HEK293 (cell line): ENCODE data around the gene ATP10D.

Experiments
- CTCF ChIA-PET: fragments of 350-600 bp; formaldehyde crosslinking; extraction: SDS; loops from one replicate; lab custom pipeline; 2021; ENCODE audit warnings: antibody characterized with exemption; lab: Yijun Ruan, JAX
- POLR2A ChIA-PET: fragments of 300-600 bp; formaldehyde crosslinking; extraction: SDS; loops from one replicate; lab custom pipeline; 2020; ENCODE audit warnings: antibody characterized with exemption, inconsistent platforms; lab: Yijun Ruan, JAX
- H3K27ac ChIP-seq: fragments of 200-500 bp; sonication (Bioruptor generic); 2 replicates; pipeline ENCODE4 v1.5.1; 2014; ENCODE audit warnings: low read depth, low read length, control low read depth, inconsistent platforms; ENCODE audit errors: extremely low read depth
- H3K36me3 ChIP-seq, 2 experiments: fragments of 200-500 bp in 1 of 2; sonication (Bioruptor generic) in 1 of 2; 1 replicate in 1 of 2; 2 replicates in 1 of 2; pipeline ENCODE4 v1.5.1; 2014 to 2017; ENCODE audit warnings: inconsistent platforms in 2 of 2, low read length in 2 of 2; ENCODE audit not compliant: control insufficient read depth in 2 of 2, insufficient read depth in 1 of 2
- H3K4me1 ChIP-seq: fragments of 200-500 bp; sonication (Bioruptor generic); 2 replicates; pipeline ENCODE4 v1.5.1; 2014; ENCODE audit warnings: mild to moderate bottlenecking, low read length, inconsistent platforms; ENCODE audit not compliant: control insufficient read depth, insufficient read depth
- H3K4me3 ChIP-seq: 2 replicates; pipeline ENCODE4 v1.5.1; 2011; ENCODE audit warnings: low read depth, mild to moderate bottlenecking, control low read depth, low read length, moderate library complexity
- H3K9me3 ChIP-seq: fragments of 200-500 bp; sonication (Bioruptor generic); 2 replicates; pipeline ENCODE4 v1.5.1; 2014; ENCODE audit warnings: low read depth, low read length, inconsistent platforms; ENCODE audit not compliant: control insufficient read depth, insufficient read depth
- PBX3 ChIP-seq: sonication (generic); formaldehyde crosslinking; IDR thresholded peaks from 2 replicates; pipeline ENCODE4 v1.8.1; 2022; ENCODE audit warnings: mild to moderate bottlenecking, moderate library complexity, missing genetic modification reagents
- SALL2 ChIP-seq: fragments of 450-650 bp; formaldehyde crosslinking; IDR thresholded peaks from 2 replicates; pipeline ENCODE4 v1.5.0; 2017; ENCODE audit warnings: missing biosample characterization, mild to moderate bottlenecking, missing genetic modification characterization, borderline replicate concordance
- SCRT2 ChIP-seq: fragments of 450-650 bp; formaldehyde crosslinking; IDR thresholded peaks from 2 replicates; pipeline ENCODE4 v1.5.1; 2016; ENCODE audit warnings: missing biosample characterization, missing genetic modification characterization
- SETDB1 ChIP-seq: IDR thresholded peaks from one replicate; pipeline ENCODE4 v1.6.1; 2017; ENCODE audit warnings: mild to moderate bottlenecking, low read length, moderate library complexity, mixed read lengths; ENCODE audit not compliant: insufficient read length
- ZBTB48 ChIP-seq: fragments of 450-650 bp; formaldehyde crosslinking; IDR thresholded peaks from 2 replicates; pipeline ENCODE4 v1.5.1; 2016; ENCODE audit warnings: missing biosample characterization, missing genetic modification characterization
- ZEB2 ChIP-seq: fragments of 450-650 bp; formaldehyde crosslinking; IDR thresholded peaks from 2 replicates; pipeline ENCODE4 v1.5.1; 2016; ENCODE audit warnings: missing biosample characterization, missing genetic modification characterization
- ZFP3 ChIP-seq: fragments of 450-650 bp; formaldehyde crosslinking; IDR thresholded peaks from 2 replicates; pipeline ENCODE4 v1.5.1; 2016; ENCODE audit warnings: low read depth, missing biosample characterization, missing genetic modification characterization
- ZFP69B ChIP-seq: fragments of 450-650 bp; formaldehyde crosslinking; IDR thresholded peaks from 2 replicates; pipeline ENCODE4 v1.5.1; 2016; ENCODE audit warnings: missing biosample characterization, missing genetic modification characterization
- ZNF132 ChIP-seq: fragments of 450-650 bp; formaldehyde crosslinking; IDR thresholded peaks from 2 replicates; pipeline ENCODE4 v1.5.1; 2017; ENCODE audit warnings: missing biosample characterization, missing genetic modification characterization, borderline replicate concordance
- ZNF138 ChIP-seq: fragments of 450-650 bp; formaldehyde crosslinking; IDR thresholded peaks from 2 replicates; pipeline ENCODE4 v1.5.1; 2016; ENCODE audit warnings: missing biosample characterization, missing genetic modification characterization, borderline replicate concordance
- ZNF157 ChIP-seq: fragments of 450-650 bp; formaldehyde crosslinking; IDR thresholded peaks from 2 replicates; pipeline ENCODE4 v1.5.1; 2016; ENCODE audit warnings: missing biosample characterization, missing genetic modification characterization
- ZNF23 ChIP-seq: fragments of 450-650 bp; formaldehyde crosslinking; IDR thresholded peaks from 2 replicates; pipeline ENCODE4 v1.5.1; 2016; ENCODE audit warnings: missing biosample characterization, missing genetic modification characterization, borderline replicate concordance
- ZNF24 ChIP-seq: fragments of 450-650 bp; formaldehyde crosslinking; IDR thresholded peaks from 2 replicates; pipeline ENCODE4 v1.5.1; 2016; ENCODE audit warnings: missing biosample characterization, missing genetic modification characterization
- ZNF426 ChIP-seq: fragments of 450-650 bp; formaldehyde crosslinking; IDR thresholded peaks from 2 replicates; pipeline ENCODE4 v1.5.1; 2017; ENCODE audit warnings: missing biosample characterization, missing genetic modification characterization, mild to moderate bottlenecking, inconsistent platforms, moderate library complexity
- ZNF610 ChIP-seq: fragments of 450-650 bp; formaldehyde crosslinking; IDR thresholded peaks from 2 replicates; pipeline ENCODE4 v1.5.1; 2016; ENCODE audit warnings: missing biosample characterization, missing genetic modification characterization, borderline replicate concordance
- ZSCAN16 ChIP-seq: fragments of 450-650 bp; formaldehyde crosslinking; IDR thresholded peaks from 2 replicates; pipeline ENCODE4 v1.5.1; 2016; ENCODE audit warnings: missing biosample characterization, missing genetic modification characterization
- ZSCAN5A ChIP-seq: fragments of 450-650 bp; formaldehyde crosslinking; IDR thresholded peaks from 2 replicates; pipeline ENCODE4 v1.5.1; 2016; ENCODE audit warnings: missing biosample characterization, missing genetic modification characterization
- TF ChIP-seq, protein P1 (sequence below): fragments of 450-650 bp; formaldehyde crosslinking; IDR thresholded peaks from 2 replicates; pipeline ENCODE4 v1.5.1; 2017; ENCODE audit warnings: missing biosample characterization, missing genetic modification characterization
- TF ChIP-seq, protein P2 (sequence below): fragments of 450-650 bp; formaldehyde crosslinking; IDR thresholded peaks from 2 replicates; pipeline ENCODE4 v1.5.1; 2016; ENCODE audit warnings: missing biosample characterization, missing genetic modification characterization, borderline replicate concordance
- TF ChIP-seq, protein P3 (sequence below): fragments of 450-650 bp; formaldehyde crosslinking; IDR thresholded peaks from 2 replicates; pipeline ENCODE4 v1.5.1; 2017; ENCODE audit warnings: missing biosample characterization, missing genetic modification characterization

Gene ATP10D

DNA sequence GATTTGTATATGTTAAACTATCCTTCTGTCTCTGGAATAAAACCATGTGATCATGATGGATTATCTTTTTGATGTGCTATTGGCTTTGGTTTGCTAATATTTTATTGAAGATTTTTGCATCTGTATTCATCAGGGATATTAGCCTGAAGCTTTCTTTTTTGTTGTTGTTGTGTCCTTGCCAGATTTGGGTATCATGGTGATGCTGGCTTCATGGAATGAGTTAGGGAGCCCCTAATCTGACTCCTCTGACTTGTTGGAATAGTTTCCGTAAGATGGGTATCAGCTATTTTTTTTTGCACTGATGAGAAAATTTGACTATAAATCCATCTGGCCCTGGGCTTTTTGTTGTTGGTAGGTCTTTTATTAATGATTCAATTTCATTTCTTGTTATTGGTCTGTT is 45.7 kb downstream of the ATP10D start (continued):
- TF ChIP-seq PBX3 (CRISPR knock-in tag): no peak
- TF ChIP-seq ZNF23 (tag by site-specific recombination): no peak
- no peak for TF ChIP-seq ZSCAN5A (tag by site-specific recombination)
- no peak for TF ChIP-seq ZFP3 (tag by site-specific recombination)
- no peak for TF ChIP-seq ZBTB48 (tag by site-specific recombination)

DNA sequence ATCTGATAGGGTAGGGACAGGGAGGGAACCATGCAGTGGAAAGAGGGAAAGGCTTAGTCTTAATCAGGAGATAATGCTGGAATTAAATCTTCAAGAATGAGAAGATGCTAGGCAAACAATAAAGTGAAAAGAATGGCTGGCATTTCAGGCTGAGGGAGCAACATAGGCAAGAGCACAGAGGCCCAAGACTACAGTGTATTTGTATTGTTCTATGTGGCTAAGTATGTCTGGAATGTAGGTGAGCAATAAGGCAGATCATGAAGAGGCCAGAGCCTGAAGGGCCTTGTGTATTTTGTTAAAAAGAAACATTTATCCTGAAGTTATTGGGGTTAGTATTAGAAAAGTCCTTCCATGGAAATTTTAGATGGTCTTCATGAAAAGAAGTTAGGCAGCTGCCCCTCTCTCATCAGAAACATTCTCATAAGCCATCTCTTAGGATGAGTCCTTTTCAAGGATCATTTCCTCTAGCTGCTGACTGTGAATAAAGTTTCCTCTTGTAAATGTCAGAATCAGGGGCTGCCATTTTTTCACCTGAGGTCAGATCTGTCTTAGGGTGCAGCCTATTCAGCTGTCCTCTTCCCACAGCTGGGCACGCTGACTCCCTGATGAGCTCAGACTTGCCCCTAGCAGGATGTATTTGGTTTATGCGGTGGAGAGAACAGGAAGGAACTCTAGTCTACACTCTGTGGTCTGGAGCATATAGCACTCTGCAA is 46.3 kb downstream of the ATP10D start:
- Histone ChIP-seq H3K27ac (no peak overlapping the region), H3K4me1 (no peaks in the 10 kb centered on the region), H3K4me3 (no peak overlapping the region), H3K36me3 (no peaks in the 10 kb centered on the region), H3K9me3 (no peaks in the 10 kb centered on the region)
- POLR2A ChIA-PET: no interaction called here
- TF ChIP-seq ZNF138 (tag by site-specific recombination): no peak
- TF ChIP-seq ZNF426: no peak
- no peak for TF ChIP-seq ZEB2
- TF ChIP-seq, protein P1, sequence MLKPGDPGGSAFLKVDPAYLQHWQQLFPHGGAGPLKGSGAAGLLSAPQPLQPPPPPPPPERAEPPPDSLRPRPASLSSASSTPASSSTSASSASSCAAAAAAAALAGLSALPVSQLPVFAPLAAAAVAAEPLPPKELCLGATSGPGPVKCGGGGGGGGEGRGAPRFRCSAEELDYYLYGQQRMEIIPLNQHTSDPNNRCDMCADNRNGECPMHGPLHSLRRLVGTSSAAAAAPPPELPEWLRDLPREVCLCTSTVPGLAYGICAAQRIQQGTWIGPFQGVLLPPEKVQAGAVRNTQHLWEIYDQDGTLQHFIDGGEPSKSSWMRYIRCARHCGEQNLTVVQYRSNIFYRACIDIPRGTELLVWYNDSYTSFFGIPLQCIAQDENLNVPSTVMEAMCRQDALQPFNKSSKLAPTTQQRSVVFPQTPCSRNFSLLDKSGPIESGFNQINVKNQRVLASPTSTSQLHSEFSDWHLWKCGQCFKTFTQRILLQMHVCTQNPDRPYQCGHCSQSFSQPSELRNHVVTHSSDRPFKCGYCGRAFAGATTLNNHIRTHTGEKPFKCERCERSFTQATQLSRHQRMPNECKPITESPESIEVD (tag by site-specific recombination): no peak
- TF ChIP-seq ZNF132 (tag by site-specific recombination): no peak
- no peak for TF ChIP-seq SALL2 (tag by site-specific recombination)
- TF ChIP-seq ZNF610 (tag by site-specific recombination): no peak
- TF ChIP-seq ZSCAN5A (tag by site-specific recombination): no peak
- CTCF ChIA-PET: interaction anchor here (0.6 kb wide), 1 partner anchor 33 kb away, joined by 4 read pairs; no protein-coding TSS in a partner anchor

- Histone ChIP-seq H3K36me3 (no peaks in the 10 kb centered on the region), H3K4me3 (no peak overlapping the region), H3K27ac (no peak overlapping the region), H3K4me1 (no peaks in the 10 kb centered on the region), H3K9me3 (no peaks in the 10 kb centered on the region)
- CTCF ChIA-PET: no interaction called here
- POLR2A ChIA-PET: no interaction called here
- TF ChIP-seq ZNF157 (tag by site-specific recombination): no peak
- TF ChIP-seq ZSCAN16 (tag by site-specific recombination): no peak
- TF ChIP-seq ZSCAN5A (tag by site-specific recombination): no peak
- TF ChIP-seq SETDB1: no peak
- TF ChIP-seq ZNF24 (tag by site-specific recombination): no peak
- TF ChIP-seq, protein P2, sequence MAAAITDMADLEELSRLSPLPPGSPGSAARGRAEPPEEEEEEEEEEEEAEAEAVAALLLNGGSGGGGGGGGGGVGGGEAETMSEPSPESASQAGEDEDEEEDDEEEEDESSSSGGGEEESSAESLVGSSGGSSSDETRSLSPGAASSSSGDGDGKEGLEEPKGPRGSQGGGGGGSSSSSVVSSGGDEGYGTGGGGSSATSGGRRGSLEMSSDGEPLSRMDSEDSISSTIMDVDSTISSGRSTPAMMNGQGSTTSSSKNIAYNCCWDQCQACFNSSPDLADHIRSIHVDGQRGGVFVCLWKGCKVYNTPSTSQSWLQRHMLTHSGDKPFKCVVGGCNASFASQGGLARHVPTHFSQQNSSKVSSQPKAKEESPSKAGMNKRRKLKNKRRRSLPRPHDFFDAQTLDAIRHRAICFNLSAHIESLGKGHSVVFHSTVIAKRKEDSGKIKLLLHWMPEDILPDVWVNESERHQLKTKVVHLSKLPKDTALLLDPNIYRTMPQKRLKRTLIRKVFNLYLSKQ (tag by site-specific recombination): no peak
- TF ChIP-seq, protein P3, sequence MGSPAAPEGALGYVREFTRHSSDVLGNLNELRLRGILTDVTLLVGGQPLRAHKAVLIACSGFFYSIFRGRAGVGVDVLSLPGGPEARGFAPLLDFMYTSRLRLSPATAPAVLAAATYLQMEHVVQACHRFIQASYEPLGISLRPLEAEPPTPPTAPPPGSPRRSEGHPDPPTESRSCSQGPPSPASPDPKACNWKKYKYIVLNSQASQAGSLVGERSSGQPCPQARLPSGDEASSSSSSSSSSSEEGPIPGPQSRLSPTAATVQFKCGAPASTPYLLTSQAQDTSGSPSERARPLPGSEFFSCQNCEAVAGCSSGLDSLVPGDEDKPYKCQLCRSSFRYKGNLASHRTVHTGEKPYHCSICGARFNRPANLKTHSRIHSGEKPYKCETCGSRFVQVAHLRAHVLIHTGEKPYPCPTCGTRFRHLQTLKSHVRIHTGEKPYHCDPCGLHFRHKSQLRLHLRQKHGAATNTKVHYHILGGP (tag by site-specific recombination): no peak
- no peak for TF ChIP-seq SCRT2 (tag by site-specific recombination)
- TF ChIP-seq ZFP69B (tag by site-specific recombination): no peak
- TF ChIP-seq, protein P1 (tag by site-specific recombination): no peak
Observed at GRCh38 chr4:47531954-47532321, 46.9 kb downstream of the ATP10D start.
